Activated naive CD8-positive, alpha-beta T cell treated with anti-CD3 and anti-CD28 coated beads for 36 hours (primary cell): ENCODE data around the gene C9orf78. TPM values are rescaled to one million over a fixed set of nuclear protein-coding genes. Genes with fewer than 3 reads are reported as not detected.

Experiments
- DNase-seq: peaks from one replicate; pipeline ENCODE4 v3.0.0; 2021
- H3K27ac Mint-ChIP-seq: one replicate; pipeline ENCODE4 v1.8.0; 2022; ENCODE audit warnings: mild to moderate bottlenecking, moderate library complexity, mixed read lengths
- H3K27me3 Mint-ChIP-seq: one replicate; pipeline ENCODE4 v1.8.0; 2022; ENCODE audit warnings: mild to moderate bottlenecking, mixed read lengths
- H3K36me3 Mint-ChIP-seq: one replicate; pipeline ENCODE4 v1.8.0; 2021; ENCODE audit warnings: mild to moderate bottlenecking, mixed read lengths
- H3K4me1 Mint-ChIP-seq: one replicate; pipeline ENCODE4 v1.8.0; 2021; ENCODE audit warnings: mixed read lengths
- H3K4me3 Mint-ChIP-seq: one replicate; pipeline ENCODE4 v1.8.0; 2022; ENCODE audit warnings: mild to moderate bottlenecking, moderate library complexity, mixed read lengths
- H3K9me3 Mint-ChIP-seq: one replicate; pipeline ENCODE4 v1.8.0; 2022; ENCODE audit warnings: mixed read lengths
- total RNA-seq, 2 experiments: library from RNA; stranded (reverse); gene quantifications; one replicate each; pipeline ENCODE4 v1.2.3, GENCODE V29; 2021

C9orf78 gene
- total RNA-seq, 2 experiments from 2014 or later, result 66.3 to 68.2 TPM

DNA sequence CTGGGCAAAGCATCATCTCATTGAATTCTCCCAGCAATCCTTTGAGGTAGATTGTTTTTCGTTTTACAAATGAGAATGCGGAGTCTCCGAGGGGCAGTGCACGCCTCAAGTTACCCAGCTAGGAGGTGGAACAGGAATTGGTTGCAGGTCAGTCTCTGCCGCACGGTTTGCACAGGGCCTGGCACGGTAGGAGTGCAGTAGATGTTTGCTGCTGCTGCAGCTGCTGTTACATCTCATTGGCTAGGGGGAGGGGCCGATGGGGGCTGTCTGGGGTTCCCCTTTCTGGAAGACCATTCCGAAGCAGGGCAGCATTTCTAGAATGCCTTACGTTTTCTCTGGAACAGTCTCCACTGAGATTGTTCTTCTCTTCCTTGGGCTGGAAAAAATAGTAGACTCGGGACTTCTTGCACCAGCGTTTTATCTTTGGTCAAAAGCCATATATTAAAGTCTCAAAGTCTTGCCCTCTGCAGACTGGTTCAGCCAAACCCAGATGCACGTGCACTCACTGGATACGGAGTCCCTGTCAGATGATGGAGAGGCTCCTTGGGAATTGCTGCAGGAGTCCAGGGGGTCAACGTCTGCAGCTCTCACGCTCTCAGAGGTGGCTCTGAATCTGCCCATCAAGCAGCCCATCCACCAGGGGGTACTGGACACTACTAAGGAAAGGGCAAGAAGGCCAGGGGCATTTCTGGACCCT lies 1.4 kb upstream of the C9orf78 start:
- Mint-ChIP-seq H3K27ac (peak overlapping the region; percentile 91), H3K27me3 (no peaks in the 10 kb centered on the region), H3K36me3 (peaks cover 33% of the 10 kb centered on the region), H3K9me3 (no peaks in the 10 kb centered on the region), H3K4me3 (peak overlapping the region; percentile 93), H3K4me1 (peaks cover 57% of the 10 kb centered on the region)
- peak; percentile 62 for DNase-seq

DNA sequence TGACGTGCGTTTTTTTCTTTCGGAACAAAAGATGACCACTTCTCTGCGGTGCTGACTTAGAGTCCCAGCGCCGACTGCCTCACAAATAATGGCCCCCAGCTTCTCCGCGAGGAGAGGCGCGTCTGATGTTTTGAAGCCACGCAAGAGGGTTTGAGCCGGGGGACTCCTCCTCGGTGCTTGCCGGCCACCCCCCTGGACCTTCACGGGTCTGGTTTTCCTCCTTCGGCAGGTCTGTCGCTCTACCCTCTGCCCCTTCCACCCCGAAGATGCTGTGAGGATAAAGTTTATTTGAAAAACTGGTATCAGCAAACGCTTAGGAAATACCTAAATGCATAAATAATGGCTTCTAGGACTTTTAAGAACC lies 767 bp upstream of the C9orf78 start:
- DNase-seq, result no peak
- no peaks in the 10 kb centered on the region for H3K9me3 Mint-ChIP-seq
- peak overlapping the region; percentile 91 for H3K27ac Mint-ChIP-seq
- no peaks in the 10 kb centered on the region for H3K27me3 Mint-ChIP-seq
- peaks cover 35% of the 10 kb centered on the region for H3K36me3 Mint-ChIP-seq
- H3K4me1 Mint-ChIP-seq, result peaks cover 52% of the 10 kb centered on the region
- peak overlapping the region; percentile 93 for H3K4me3 Mint-ChIP-seq

DNA sequence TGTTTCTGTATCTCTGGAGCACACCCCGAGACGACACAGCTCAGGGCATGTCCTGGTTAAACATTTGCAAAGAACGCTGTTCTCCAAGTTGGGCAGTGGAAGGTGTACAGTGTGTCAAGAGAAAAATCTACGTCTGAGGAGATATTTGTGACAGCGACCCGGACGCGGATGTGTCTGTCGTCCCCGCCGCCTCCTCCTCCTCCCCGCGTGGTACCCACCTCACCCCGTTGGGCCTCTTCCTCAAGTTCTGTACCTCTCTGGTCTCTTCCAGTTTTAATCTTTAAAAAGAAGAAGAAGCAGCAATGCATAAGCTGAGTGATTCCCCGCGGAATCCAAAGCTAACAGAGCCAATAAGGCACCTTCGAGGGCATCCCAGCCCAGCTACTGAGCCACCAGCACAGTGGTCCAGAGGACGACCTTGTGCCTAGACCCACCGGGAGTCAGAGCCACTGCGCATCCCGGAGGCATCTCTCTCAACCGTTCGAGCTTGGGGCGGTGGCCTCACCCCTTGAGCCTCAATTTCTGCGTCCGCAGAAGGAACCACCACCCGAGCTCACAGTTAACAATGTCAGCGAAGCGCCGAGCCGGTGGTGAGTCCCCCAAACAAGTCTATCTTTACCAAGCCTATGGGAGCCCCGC lies 467 bp downstream of the C9orf78 start:
- H3K9me3 Mint-ChIP-seq, result no peaks in the 10 kb centered on the region
- peak overlapping the region; percentile 99 for H3K27ac Mint-ChIP-seq
- peaks cover 37% of the 10 kb centered on the region for H3K36me3 Mint-ChIP-seq
- H3K4me3 Mint-ChIP-seq, result peak overlapping the region; percentile 99
- H3K27me3 Mint-ChIP-seq, result no peaks in the 10 kb centered on the region
- peak; percentile 35 for DNase-seq
- H3K4me1 Mint-ChIP-seq, result peaks cover 48% of the 10 kb centered on the region

DNA sequence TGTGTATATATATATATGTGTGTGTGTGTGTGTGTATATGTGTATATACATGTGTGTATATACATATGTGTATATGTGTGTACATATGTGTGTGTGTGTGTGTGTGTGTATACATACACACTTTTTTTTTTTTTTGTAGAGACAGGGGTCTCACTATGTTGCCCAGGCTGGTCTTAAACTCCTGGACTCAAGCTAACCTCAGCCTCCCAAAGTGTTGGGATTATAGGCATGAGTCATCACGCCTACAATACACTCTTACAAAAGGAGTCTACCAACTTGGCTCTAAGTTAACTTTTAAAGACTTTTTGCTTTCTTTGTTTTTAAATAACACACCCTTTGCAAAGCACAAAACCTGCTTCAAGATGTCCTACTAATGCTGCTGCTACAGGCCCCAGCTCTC lies 2.1 kb downstream of the C9orf78 start:
- Mint-ChIP-seq H3K36me3 (peaks cover 37% of the 10 kb centered on the region), H3K27ac (peak overlapping the region; percentile 40), H3K27me3 (no peaks in the 10 kb centered on the region), H3K4me1 (peaks cover 33% of the 10 kb centered on the region), H3K4me3 (peak overlapping the region; percentile 99), H3K9me3 (no peaks in the 10 kb centered on the region)
- no peak for DNase-seq

GRCh38 chr9:129828969-129829368 lies 6.1 kb downstream of the C9orf78 start:
- Mint-ChIP-seq H3K4me3 (no peak overlapping the region), H3K4me1 (peaks cover 13% of the 10 kb centered on the region), H3K27me3 (no peaks in the 10 kb centered on the region), H3K9me3 (no peaks in the 10 kb centered on the region), H3K27ac (peak overlapping the region; percentile 12), H3K36me3 (peaks cover 15% of the 10 kb centered on the region)
- DNase-seq, result no peak

DNA sequence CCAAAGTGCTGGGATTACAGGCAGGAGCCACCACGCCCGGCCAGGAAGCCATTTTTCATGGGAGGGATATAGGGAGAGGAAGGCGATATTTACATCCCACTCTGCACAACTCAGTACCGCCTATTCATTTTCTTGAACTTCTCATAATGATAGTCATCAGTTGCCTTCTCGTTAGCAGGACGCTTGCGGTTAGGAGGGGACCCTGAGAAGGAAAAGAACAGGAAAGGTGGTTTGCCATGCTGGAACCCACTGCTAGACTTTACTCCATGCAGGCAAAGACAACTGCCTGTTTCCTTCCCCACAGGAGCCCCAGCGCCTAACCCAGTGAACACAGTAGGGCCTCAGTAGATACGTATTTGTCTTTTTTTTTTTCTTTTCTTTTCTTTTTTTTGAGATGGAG lies 7.0 kb downstream of the C9orf78 start:
- Mint-ChIP-seq H3K27me3 (no peaks in the 10 kb centered on the region), H3K36me3 (peaks cover 11% of the 10 kb centered on the region), H3K4me3 (no peak overlapping the region), H3K27ac (peak overlapping the region; percentile 58), H3K9me3 (no peaks in the 10 kb centered on the region), H3K4me1 (peaks cover 5% of the 10 kb centered on the region)
- no peak for DNase-seq

DNA sequence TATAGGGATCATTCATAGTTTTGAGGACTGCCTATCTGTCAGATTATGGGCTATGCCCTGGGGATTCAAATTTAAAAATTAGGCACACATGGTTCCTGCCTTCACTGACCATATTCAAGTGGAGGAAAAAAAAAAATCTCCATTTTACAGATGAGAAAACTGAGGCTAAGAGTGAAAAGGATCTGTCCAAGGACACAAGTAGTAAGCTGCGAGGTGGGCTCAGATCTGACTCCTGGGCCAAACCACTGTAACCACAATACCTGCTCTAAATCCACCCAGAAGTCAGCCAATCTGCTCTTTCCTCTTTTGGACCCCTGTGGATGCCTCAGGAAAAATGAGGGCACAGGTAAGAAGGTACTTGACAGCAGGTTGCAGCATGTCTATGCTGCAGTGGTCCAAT lies 8.3 kb downstream of the C9orf78 start:
- no peaks in the 10 kb centered on the region for H3K27me3 Mint-ChIP-seq

DNA sequence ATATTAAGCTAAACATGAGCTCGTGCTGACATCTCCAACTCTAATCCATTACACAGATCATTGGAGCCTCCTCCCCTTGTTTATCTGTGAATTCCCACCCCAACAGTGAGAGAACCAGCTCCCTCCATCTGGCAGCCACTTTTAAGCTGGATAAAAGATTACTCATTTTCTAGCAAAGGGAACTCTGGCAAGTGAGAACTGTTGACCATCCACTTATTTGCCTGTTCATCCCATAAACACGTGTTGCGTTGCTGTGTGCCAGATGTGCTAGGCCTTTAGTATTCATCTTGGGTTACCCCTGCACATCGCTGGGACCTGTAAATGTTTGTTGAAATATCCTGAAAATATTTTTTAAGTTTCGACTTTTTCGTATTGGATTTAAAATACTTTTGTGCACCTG lies 8.7 kb downstream of the C9orf78 start:
- peaks cover 15% of the 10 kb centered on the region for H3K36me3 Mint-ChIP-seq
- no peak overlapping the region for H3K4me3 Mint-ChIP-seq
- no peaks in the 10 kb centered on the region for H3K9me3 Mint-ChIP-seq
- peak overlapping the region; percentile 20 for H3K27ac Mint-ChIP-seq
- H3K4me1 Mint-ChIP-seq, result peaks cover 14% of the 10 kb centered on the region
- no peaks in the 10 kb centered on the region for H3K27me3 Mint-ChIP-seq
- DNase-seq, result no peak

More for the DNA sequence above, 8.3 kb downstream of the C9orf78 start:
- peaks cover 17% of the 10 kb centered on the region for H3K36me3 Mint-ChIP-seq
- no peaks in the 10 kb centered on the region for H3K9me3 Mint-ChIP-seq
- H3K4me1 Mint-ChIP-seq, result peaks cover 14% of the 10 kb centered on the region
- H3K27ac Mint-ChIP-seq, result peak overlapping the region; percentile 20
- no peak for DNase-seq
- no peak overlapping the region for H3K4me3 Mint-ChIP-seq

DNA sequence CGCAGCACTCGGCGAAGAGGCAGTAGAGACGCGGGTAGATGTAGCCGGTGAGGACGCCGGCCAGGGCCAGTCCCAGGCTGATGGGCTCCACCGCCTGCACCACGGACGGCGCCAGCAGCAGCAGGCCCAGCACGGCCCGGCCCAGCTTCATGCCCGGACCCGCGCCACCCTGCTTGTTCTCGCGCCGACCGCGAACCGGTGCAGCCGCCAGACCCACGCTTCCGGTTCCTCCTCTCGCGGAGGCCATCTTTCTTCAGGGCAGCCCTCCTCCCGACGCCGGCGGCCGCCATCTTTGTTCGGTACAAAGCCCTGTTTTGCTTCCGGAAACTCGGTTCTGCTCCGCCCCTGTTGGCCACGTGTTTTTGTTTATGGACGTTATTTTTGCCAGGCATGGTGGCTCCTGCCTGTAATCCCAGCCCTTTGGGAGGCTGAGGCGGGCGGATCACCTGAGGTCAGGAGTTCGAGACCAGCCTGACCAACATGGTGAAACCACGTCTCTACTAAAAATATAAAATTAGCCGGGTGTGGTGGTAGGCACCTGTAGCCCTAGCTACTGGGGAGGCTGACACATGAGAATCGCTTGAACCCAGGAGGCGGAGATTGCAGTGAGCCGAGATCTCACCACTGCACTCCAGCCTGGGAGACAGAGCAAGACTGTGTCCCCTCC lies 11.0 kb downstream of the C9orf78 start, which contains the start of gene TOR1A:
TOR1A (minus strand) TSS at position 202 of the 667 bp plus-strand sequence; CDS start at position 151, 51 bp downstream.
- peaks cover 15% of the 10 kb centered on the region for H3K36me3 Mint-ChIP-seq

DNA sequence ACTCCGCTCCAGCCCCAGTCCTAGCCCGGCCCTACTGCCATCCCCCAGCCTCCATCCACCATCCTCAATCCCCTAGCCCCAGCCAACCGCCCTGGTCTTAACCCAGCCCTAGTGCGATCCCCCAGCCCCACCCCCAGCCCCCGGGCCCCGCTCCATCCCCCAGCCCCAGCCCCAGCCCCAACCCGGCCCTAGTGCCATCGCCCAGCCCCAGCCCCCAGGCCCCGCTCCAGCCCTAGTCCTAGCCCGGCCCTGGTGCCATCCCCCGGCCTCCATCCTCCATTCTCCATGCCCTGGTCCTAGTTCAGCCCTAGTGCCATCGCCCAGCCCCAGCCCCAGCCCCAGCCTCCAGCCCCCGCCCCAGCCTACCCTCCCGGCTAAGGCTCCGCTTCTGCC lies 11.5 kb downstream of the C9orf78 start:
- H3K36me3 Mint-ChIP-seq, result peaks cover 16% of the 10 kb centered on the region
- DNase-seq, result no peak
- H3K4me3 Mint-ChIP-seq, result peak overlapping the region; percentile 84
- no peaks in the 10 kb centered on the region for H3K9me3 Mint-ChIP-seq
- H3K4me1 Mint-ChIP-seq, result peaks cover 10% of the 10 kb centered on the region
- H3K27ac Mint-ChIP-seq, result peak overlapping the region; percentile 84
- H3K27me3 Mint-ChIP-seq, result no peaks in the 10 kb centered on the region

More for the DNA sequence above, 11.0 kb downstream of the C9orf78 start, which contains the start of gene TOR1A:
- peak; percentile 92 for DNase-seq
- no peaks in the 10 kb centered on the region for H3K9me3 Mint-ChIP-seq
- H3K27me3 Mint-ChIP-seq, result no peaks in the 10 kb centered on the region
- peak within 1 kb of the TSS; percentile 84 for H3K27ac Mint-ChIP-seq
- peaks cover 10% of the 10 kb centered on the region for H3K4me1 Mint-ChIP-seq
- H3K4me3 Mint-ChIP-seq, result peak within 1 kb of the TSS; percentile 84

DNA sequence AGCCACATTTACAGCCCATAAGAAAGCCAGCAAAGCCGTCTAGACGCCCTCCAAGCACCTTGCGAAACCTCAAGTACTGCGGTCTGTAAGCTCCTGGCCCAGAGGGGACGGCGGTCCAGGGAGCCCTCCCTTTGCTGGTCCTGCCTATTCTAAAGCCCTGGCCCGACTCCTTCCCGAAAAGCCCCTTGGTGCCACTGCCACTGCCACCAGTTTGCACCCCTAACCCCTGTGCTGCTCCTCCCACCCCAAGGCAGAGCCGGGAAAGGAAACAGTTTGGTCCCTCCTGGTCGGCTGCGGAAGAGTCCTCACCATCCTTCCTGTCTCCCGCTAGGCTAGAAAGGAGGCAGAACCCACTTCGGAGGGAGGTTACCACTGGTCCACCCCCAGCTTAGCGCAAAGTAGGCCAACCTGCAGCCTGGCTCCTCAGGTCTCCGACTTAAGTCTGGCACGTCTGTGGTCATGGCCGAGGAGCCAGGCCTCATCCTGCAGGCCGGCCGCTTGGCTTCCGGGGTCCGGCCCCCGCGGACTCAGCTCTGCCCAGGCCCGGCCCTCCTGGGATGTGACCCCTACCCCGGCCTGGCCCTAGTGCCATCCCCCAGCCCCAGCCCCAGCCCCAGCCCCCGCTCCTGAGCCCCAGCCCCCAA lies 12.1 kb downstream of the C9orf78 start:
- Mint-ChIP-seq H3K36me3 (peaks cover 14% of the 10 kb centered on the region), H3K4me3 (peak overlapping the region; percentile 84), H3K9me3 (no peaks in the 10 kb centered on the region), H3K4me1 (peaks cover 10% of the 10 kb centered on the region), H3K27me3 (no peaks in the 10 kb centered on the region), H3K27ac (peak overlapping the region; percentile 84)
- DNase-seq, result peak; percentile 30

GRCh38 chr9:129816501-129817435 lies 18.3 kb downstream of the C9orf78 start:
- H3K4me1 Mint-ChIP-seq, result peaks cover 10% of the 10 kb centered on the region
- no peaks in the 10 kb centered on the region for H3K27me3 Mint-ChIP-seq
- no peak for DNase-seq
- no peak overlapping the region for H3K27ac Mint-ChIP-seq
- peaks cover 17% of the 10 kb centered on the region for H3K36me3 Mint-ChIP-seq
- no peak overlapping the region for H3K4me3 Mint-ChIP-seq
- H3K9me3 Mint-ChIP-seq, result no peaks in the 10 kb centered on the region

- Mint-ChIP-seq H3K4me1 (peaks cover 13% of the 10 kb centered on the region), H3K4me3 (no peak overlapping the region), H3K9me3 (no peaks in the 10 kb centered on the region), H3K36me3 (peaks cover 20% of the 10 kb centered on the region), H3K27me3 (no peaks in the 10 kb centered on the region), H3K27ac (peak overlapping the region; percentile 20)
- DNase-seq, result no peak
These were observed 19.8 kb downstream of the C9orf78 start for GRCh38 chr9:129815278-129815677.
